WTC11 (cell line): ENCODE results near the gene POP4.

ENCODE experiments used
- CTCF ChIP-seq: fragments of 200-600 bp; IDR thresholded peaks from 2 replicates; pipeline ENCODE4 v1.8.0; 2022; ENCODE audit warnings: antibody characterized with exemption
- ESRRA ChIP-seq: sonication (generic); formaldehyde crosslinking; IDR thresholded peaks from 2 replicates; pipeline ENCODE4 v1.8.1; 2022; ENCODE audit warnings: mild to moderate bottlenecking, missing genetic modification reagents, borderline replicate concordance
- FOXP1 ChIP-seq: sonication (generic); formaldehyde crosslinking; IDR thresholded peaks from 2 replicates; pipeline ENCODE4 v1.8.0; 2022; ENCODE audit warnings: missing genetic modification reagents, mild to moderate bottlenecking, moderate library complexity, borderline replicate concordance
- GABPB1 ChIP-seq: sonication (generic); formaldehyde crosslinking; IDR thresholded peaks from 2 replicates; pipeline ENCODE4 v1.8.1; 2023; ENCODE audit warnings: mild to moderate bottlenecking, missing genetic modification reagents
- MAX ChIP-seq: sonication (generic); formaldehyde crosslinking; IDR thresholded peaks from 2 replicates; pipeline ENCODE4 v1.8.0; 2022; ENCODE audit warnings: mild to moderate bottlenecking, missing genetic modification reagents
- MXD4 ChIP-seq: fragments of 250-450 bp; sonication (Bioruptor Pico); IDR thresholded peaks from 2 replicates; pipeline ENCODE4 v1.8.0; 2021; ENCODE audit warnings: mild to moderate bottlenecking, moderate library complexity, borderline replicate concordance
- NFYB ChIP-seq: sonication (generic); formaldehyde crosslinking; conservative IDR thresholded peaks from 2 replicates; pipeline ENCODE4 v1.8.0; 2022; ENCODE audit warnings: low read depth, missing genetic modification reagents
- STAT6 ChIP-seq: sonication (generic); formaldehyde crosslinking; conservative IDR thresholded peaks from 2 replicates; pipeline ENCODE4 v1.8.1; 2023; ENCODE audit warnings: mild to moderate bottlenecking, low read depth, missing genetic modification reagents, moderate library complexity
- USF2 ChIP-seq: sonication (generic); formaldehyde crosslinking; IDR thresholded peaks from 2 replicates; pipeline ENCODE4 v1.8.1; 2023; ENCODE audit warnings: mild to moderate bottlenecking, missing genetic modification reagents, moderate library complexity
- ZNF138 ChIP-seq: sonication (generic); formaldehyde crosslinking; conservative IDR thresholded peaks from 2 replicates; pipeline ENCODE4 v1.8.1; 2022; ENCODE audit warnings: mild to moderate bottlenecking, moderate library complexity, missing genetic modification reagents

DNA sequence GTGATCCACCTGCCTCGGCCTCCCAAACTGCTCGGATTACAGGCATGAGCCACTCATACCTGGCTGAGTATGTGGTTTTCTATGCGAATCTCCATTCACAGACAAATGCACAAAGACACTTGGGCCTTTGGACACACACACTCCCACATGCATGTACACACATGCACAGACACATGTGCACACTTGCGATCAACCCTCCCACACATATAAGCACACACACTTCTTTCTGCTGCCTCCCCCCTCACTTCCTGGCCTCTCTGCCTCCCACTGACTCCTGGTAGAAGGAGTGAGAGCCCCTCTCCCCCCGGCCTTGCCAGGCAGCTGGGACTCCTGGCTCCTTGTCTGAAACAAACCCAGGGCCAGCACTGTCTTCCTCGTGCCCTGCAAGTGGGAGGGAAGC, 29.9 kb downstream of the POP4 start:
- no peak for TF ChIP-seq USF2 (CRISPR knock-in tag)
- no peak for TF ChIP-seq MAX (CRISPR knock-in tag)
- TF ChIP-seq CTCF = no peak
- TF ChIP-seq ESRRA = no peak
- no peak for TF ChIP-seq GABPB1 (CRISPR knock-in tag)
- TF ChIP-seq STAT6 (CRISPR knock-in tag) = no peak
- no peak for TF ChIP-seq FOXP1 (CRISPR knock-in tag)
- TF ChIP-seq ZNF138 (CRISPR knock-in tag) = no peak
- no peak for TF ChIP-seq MXD4
- TF ChIP-seq NFYB (CRISPR knock-in tag) = no peak
